HG03103 (cell line): ENCODE measurements around the gene TMEM167B.
"Not testable (repeated sequence)": the region's sequence is repeated elsewhere in the genome, so short reads cannot be mapped to it uniquely, and the experiment has no call there.

Source experiments
- ATAC-seq: cut with Tn5 transposase; IDR thresholded peaks from one replicate; pipeline ENCODE4 v1.9.1; 2021; ENCODE audit warnings: low read depth; ENCODE audit not compliant: unreplicated experiment

The TMEM167B gene

GRCh38 chr1:109090196-109091077 lies at the start of gene TMEM167B:
TSS of gene TMEM167B (plus strand) at chr1:109090764. CDS start at chr1:109090873, 109 bp downstream.
- ATAC-seq, result peak; percentile 81

DNA sequence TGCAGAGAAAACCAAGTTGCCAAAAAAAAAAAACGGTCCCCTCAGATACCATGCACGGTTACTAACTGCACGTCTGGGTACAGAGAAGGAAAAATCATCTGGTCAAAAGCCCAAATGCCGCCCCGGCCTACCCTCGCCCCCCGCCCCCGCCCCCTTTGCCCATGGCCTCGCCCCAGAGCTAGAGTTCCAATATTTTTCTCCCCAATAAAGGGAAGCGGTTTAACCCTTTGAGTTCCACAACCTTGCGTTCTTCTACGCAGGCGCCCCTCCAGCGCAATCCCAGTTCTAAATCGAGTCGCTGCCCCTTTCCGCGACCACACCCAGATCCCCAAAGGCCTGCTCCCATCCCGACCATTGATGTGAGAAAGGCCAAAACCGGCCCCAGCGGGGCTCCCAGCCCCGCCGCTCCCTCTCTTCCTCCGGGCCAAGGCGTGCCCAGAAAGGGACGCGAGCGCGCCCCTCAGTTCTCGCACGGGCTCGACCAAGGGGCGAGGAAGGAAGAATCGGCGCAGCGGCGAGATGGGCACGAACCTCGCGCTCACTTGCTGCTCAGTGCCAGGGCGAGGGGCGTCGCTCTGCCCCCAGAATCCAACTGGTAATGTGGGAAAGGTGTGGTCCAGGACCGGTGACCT lies 49.5 kb upstream of the TMEM167B start:
- ATAC-seq, result peak; percentile 15

DNA sequence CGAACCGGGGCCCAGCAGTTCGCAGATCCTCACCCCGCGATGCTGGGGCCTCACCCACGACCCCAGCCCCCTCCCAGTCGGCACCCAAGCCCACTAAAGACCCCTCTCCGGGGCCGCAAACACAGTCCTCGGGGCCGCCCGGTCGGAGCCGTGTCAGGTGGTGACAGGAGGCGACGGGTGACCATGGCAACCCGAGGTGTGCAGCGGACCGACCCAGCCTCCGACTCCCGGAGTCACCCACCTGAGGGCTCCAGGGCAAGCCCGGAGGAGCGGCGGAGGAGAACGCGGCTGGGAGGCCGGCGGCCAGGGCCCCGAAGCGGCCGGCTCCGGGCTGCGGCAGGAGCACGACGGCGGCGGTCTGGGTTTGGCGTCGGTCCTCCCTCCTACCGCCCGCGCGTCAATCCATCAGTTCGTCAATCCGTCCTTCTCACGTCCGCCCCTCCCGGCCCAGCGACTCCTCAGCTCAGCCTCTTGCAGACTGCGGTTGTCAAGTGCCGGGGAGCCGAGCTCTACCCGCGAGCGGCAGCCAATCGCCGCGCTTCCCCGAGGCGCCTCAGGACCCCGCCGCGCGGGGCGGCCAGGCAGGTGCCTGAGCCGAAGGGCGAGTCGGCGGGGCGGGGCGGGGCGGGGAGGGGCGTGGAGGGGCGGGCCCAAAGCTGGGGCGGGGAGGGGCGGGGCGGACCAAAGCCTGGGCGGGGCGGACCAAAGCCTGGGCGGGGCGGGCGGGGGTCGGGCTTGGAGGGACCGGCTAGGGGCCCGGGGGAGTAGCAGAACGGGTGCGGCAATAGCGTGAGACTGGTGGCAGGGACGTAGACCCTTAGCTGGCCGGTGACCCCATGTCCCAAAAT lies 48.7 kb upstream of the TMEM167B start, which contains the start of gene WDR47:
WDR47 (minus strand) TSS at position 482 of the 848 bp plus-strand sequence. CDS start 18,590 bp downstream, outside the sequence.
- peak; percentile 87 for ATAC-seq

GRCh38 chr1:109045595-109045994 lies 45.0 kb upstream of the TMEM167B start:
- no peak for ATAC-seq

GRCh38 chr1:109046671-109047070 lies 43.9 kb upstream of the TMEM167B start:
- ATAC-seq, result no peak

DNA sequence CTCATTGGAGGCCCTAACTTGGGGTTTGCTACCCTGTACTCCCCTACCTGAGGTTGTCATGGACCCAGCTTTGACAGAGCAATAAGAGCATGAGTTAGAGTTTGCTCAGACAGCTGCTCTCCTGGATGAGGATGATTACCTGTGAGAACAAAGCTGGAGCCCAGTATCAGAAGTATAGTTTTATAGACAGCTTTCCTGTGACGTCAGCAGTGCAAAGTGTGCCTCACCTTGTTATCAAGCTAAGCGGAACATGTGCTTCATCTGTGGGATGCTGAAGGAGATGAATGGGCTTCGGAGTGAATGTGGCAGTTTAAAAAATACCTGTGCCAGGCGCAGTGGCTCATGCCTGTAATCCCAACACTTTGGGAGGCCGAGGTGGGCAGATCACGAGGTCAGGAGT lies 43.2 kb upstream of the TMEM167B start:
- no peak for ATAC-seq

- no peak for ATAC-seq
These were observed 42.2 kb upstream of the TMEM167B start for GRCh38 chr1:109048335-109048734.

GRCh38 chr1:109050228-109050995 lies 40.2 kb upstream of the TMEM167B start:
- ATAC-seq, result no peak

DNA sequence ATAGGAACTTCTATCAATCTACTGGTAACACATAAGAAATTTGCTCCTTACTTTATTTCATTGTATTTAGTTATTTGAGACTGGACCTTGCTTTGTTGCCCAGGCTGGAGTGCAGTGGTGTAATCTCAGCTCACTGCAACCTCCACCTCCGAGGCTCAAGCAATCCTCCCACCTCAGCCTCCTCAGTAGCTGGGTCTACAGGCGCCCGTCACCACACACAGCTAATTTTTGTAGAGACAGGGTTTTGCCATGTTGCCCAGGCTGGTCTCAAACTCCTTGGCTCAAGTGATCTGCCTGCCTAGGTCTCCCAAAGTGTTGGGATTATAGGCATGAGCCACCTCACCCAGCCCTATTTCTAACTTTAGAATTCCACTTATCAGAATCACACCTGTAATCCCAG lies 38.4 kb upstream of the TMEM167B start:
- not testable (repeated sequence) for ATAC-seq

GRCh38 chr1:109056064-109056463 lies 34.5 kb upstream of the TMEM167B start:
- ATAC-seq, result no peak

- ATAC-seq, result no peak
These were observed 31.5 kb upstream of the TMEM167B start for GRCh38 chr1:109059026-109059425.

GRCh38 chr1:109060707-109061106 lies 29.9 kb upstream of the TMEM167B start:
- no peak for ATAC-seq

DNA sequence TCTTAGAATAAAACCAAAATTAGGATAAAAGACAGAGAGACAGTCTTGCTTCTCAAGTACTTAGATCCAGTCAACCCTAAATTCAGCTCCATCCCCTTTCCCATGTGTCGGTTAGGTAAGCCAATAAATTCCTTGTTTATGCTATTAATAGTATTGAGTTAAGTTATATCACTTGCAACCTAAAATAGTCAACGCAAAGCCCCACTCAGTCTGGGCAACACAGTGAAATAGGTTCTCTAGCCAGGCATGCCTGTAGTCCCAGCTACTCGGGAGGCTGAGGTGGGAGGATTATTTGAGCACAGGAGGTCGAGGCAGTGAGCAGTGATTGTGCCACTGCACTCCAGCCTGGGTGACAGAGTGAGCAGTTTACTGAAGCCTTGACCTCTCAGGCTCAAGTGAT lies 29.4 kb upstream of the TMEM167B start:
- ATAC-seq, result no peak

DNA sequence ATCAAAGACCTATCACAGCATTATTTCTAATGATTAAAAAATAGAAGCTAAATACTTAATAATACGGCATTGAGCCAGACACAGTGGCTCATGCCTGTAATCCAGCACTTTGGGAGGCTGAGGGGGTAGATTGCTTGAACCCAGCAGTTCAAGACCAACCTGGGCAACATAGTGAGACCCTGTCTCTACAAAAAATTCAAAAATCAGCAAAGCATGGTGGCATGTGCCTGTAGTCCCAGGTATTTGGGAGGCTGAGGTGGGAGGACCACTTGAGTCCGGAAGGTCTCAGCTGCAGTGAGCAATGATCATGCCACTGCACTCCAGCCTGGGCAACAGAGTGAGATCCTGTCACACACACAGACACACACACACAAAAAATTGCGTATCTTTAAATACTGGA lies 25.4 kb upstream of the TMEM167B start:
- ATAC-seq, result no peak

- no peak for ATAC-seq
These were observed 22.7 kb upstream of the TMEM167B start for GRCh38 chr1:109067883-109068282.

DNA sequence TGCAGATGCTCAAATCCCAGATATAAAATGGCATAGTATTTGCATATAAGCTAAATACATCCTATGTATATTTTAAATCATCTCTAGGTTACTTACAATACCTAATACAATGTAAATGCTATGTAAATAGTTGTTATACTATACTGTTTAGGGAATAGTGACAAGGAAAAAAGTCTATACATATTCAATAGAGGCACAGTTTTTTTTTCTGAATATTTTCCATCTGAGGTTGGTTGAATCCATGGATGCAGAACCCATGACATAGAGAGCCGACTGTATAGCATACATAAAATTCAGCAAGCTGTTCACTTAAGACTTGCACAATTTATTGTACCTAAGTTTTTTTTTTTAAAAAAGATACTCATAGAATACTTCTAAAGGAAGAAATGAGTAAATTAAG lies 21.3 kb upstream of the TMEM167B start:
- ATAC-seq, result no peak

GRCh38 chr1:109075531-109076490 lies 14.8 kb upstream of the TMEM167B start, which contains the start of gene TAF13:
TSS of gene TAF13 (minus strand) at chr1:109076003. CDS start at chr1:109075947, 56 bp downstream.
- peak; percentile 99 for ATAC-seq

- ATAC-seq, result no peak
These were observed 12.2 kb upstream of the TMEM167B start for GRCh38 chr1:109078317-109078716.

DNA sequence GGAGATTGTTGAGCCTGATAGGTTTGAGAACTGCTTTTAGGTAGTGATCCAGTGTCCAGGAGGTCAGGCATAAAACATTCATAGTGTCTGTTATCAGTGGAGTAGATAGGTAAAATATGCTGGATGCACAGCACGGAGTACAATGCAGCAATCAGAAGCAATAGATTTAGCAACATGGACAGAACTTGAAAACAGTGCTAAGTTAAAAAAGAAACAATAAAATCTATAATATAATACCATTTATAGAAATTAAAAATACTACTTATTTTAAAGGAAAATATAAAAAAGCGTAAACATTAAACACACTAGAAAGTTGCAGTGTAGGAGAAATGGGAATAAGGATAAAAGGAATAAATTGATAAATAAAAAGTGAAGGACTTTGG lies 11.3 kb upstream of the TMEM167B start:
- no peak for ATAC-seq
